GM23338 (cell line): ENCODE measurements around the gene KRTAP5-6.

Source experiments
- CREB1 ChIP-seq: fragments of 250-450 bp; sonication (Bioruptor Pico); IDR thresholded peaks from 2 replicates; pipeline ENCODE4 v1.5.0; 2020; ENCODE audit warnings: low read depth, mild to moderate bottlenecking, moderate library complexity
- CTCF ChIP-seq, 2 experiments: fragments of 200-600 bp in 1 of 2; sonication (generic) in 1 of 2; conservative IDR thresholded peaks; 2 replicates each; pipeline versions ENCODE4 v1.5.1 to v1.6.1; 2016 to 2017; ENCODE audit warnings: antibody characterized with exemption in 2 of 2, low read depth in 2 of 2, mild to moderate bottlenecking in 2 of 2, moderate library complexity in 1 of 2
- ETS1 ChIP-seq: IDR thresholded peaks from 2 replicates; pipeline ENCODE4 v1.6.1; 2016; ENCODE audit warnings: antibody characterized with exemption
- EZH2 ChIP-seq: fragments of 200-600 bp; sonication (generic); IDR thresholded peaks from one replicate; pipeline ENCODE4 v1.8.0; 2017; ENCODE audit warnings: antibody characterized with exemption, mild to moderate bottlenecking, low read depth; ENCODE audit not compliant: unreplicated experiment
- EZH2phosphoT487 ChIP-seq: fragments of 200-600 bp; sonication (generic); IDR thresholded peaks from one replicate; pipeline ENCODE4 v1.8.1; 2018; ENCODE audit warnings: antibody characterized with exemption; ENCODE audit not compliant: unreplicated experiment
- JUNB ChIP-seq: IDR thresholded peaks from one replicate; pipeline ENCODE4 v1.6.1; 2016; ENCODE audit warnings: antibody characterized with exemption; ENCODE audit not compliant: unreplicated experiment
- NANOG ChIP-seq: IDR thresholded peaks from 2 replicates; pipeline ENCODE4 v1.6.1; 2016; ENCODE audit warnings: antibody characterized with exemption, borderline replicate concordance
- POLR2AphosphoS5 ChIP-seq: IDR thresholded peaks from 2 replicates; pipeline ENCODE4 v1.6.1; 2016; ENCODE audit warnings: antibody characterized with exemption, low read depth
- REST ChIP-seq: IDR thresholded peaks from one replicate; pipeline ENCODE4 v1.6.1; 2018; ENCODE audit warnings: antibody characterized with exemption; ENCODE audit not compliant: unreplicated experiment
- STAT1 ChIP-seq: IDR thresholded peaks from one replicate; pipeline ENCODE4 v1.6.1; 2016; ENCODE audit warnings: antibody characterized with exemption; ENCODE audit not compliant: unreplicated experiment
- ZNF114 ChIP-seq: fragments of 250-450 bp; sonication (Bioruptor Pico); IDR thresholded peaks from 2 replicates; pipeline ENCODE4 v1.5.0; 2020; ENCODE audit warnings: mild to moderate bottlenecking, moderate library complexity
- ZNF331 ChIP-seq: fragments of 250-450 bp; sonication (Bioruptor Pico); IDR thresholded peaks from 2 replicates; pipeline ENCODE4 v1.5.0; 2020; ENCODE audit warnings: low read depth, mild to moderate bottlenecking, moderate library complexity
- ZNF462 ChIP-seq: fragments of 250-450 bp; sonication (Bioruptor Pico); IDR thresholded peaks from 2 replicates; pipeline ENCODE4 v1.5.0; 2020; ENCODE audit warnings: mild to moderate bottlenecking, moderate library complexity

GRCh38 chr11:1656670-1657069 is 40.3 kb upstream of the KRTAP5-6 start:
- TF ChIP-seq NANOG (no peak), POLR2AphosphoS5 (no peak), CTCF (conservative IDR thresholded peaks at IDR 0.05; ENCODE audit: low read depth in 2 of 2) (no peak), EZH2 (no peak), REST (no peak), EZH2phosphoT487 (no peak), ZNF114 (no peak), CREB1 (no peak), JUNB (no peak), ETS1 (no peak), ZNF462 (no peak), STAT1 (no peak), ZNF331 (CRISPR knock-in tag) (no peak)
